ENCODE data around the gene C11orf21. TPM values are rescaled to one million over a fixed set of nuclear protein-coding genes. Genes with fewer than 3 reads are reported as not detected.

The C11orf21 gene
- total RNA-seq, 2 experiments from 2014 or later, result 0.47 to 2.5 TPM

DNA sequence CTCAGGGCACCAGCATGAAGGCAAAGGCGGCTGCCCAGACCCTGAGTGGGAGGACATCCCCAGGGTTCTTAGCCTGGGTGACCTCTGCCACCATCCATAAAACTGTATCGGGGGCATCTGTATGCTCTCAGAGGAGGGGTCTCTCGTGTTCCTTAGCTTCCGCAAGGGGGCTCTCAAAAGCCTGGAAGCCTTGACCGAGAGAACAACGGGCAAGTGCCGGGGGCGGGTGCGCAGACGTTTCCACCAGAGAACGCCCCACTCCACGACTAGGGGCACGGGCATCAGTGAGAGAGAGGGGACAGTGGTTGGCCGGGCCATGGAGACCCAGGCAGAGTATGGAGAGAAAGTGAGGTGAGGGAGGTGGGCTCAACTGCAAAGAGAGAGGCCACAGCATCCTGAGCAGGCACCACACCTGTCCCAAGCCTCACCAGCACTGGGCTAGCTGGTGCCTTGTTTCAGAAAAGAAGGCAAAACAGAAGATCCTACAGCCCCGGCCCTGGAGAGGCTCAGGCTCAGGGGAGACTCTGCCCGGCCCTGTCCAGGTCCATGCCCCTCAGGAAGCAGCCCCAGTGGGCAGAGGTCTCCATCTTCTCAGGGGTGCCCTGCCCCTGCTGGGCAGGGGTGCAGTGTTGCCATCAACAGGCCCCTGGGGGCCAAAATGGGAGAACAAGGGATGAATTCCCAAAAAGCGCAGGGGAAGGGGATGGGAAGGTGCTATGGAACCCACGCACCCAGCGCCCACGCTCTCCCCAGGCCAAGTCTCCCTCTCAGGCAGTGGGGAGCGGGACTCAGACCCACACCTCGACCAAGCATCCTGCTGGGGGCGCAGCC is 6.0 kb upstream of the C11orf21 start:
- POLR2A ChIA-PET, result no interaction called here
- intact Hi-C loops (cut with micrococcal nuclease; ENCODE audit: unreplicated experiment), result loop anchor here (5.0 kb wide), 1 partner anchor 225 kb away; no protein-coding TSS in a partner anchor
- no peaks in the 10 kb centered on the region for H4K20me1 ChIP-seq (ENCODE audit: insufficient read depth, low read length)

DNA sequence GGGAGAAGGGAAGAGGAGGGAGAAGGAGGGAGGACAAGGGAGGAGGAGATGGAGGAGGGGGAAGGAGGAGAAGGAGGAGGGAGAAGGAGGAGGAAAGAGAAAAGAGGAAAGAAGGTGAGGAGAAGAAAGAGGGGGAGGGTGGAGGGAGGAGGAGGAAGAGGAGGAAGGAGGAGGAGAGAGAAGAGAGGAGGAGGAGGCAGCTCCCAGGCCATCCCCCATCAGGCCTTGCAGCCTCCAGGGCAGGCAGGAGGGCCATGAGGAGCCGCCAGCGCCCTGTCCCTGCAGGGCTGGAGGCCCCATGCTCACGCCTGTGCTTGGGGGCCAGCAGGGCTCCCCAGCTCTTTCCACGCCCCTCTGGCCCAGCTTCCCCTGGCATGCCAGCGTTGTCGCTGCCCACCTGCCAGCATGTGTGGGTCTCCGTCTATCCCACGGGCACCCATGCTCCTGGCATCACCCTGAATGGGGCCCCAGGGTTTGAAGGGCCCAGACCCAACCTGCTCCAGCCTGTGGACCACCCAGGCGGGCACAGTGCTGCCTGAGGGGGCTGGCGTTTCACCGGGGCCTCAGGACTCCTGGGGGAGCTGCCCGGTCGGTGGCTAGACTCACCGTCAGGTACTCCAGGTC is 5.3 kb upstream of the C11orf21 start:
- BruUV-seq (replicated peaks), result no TSS peak
- H3K4me1 ChIP-seq (ENCODE audit: insufficient read depth, low read length, poor library complexity, severe bottlenecking), result peaks cover 8% of the 10 kb centered on the region
- TF ChIP-seq, protein P1, sequence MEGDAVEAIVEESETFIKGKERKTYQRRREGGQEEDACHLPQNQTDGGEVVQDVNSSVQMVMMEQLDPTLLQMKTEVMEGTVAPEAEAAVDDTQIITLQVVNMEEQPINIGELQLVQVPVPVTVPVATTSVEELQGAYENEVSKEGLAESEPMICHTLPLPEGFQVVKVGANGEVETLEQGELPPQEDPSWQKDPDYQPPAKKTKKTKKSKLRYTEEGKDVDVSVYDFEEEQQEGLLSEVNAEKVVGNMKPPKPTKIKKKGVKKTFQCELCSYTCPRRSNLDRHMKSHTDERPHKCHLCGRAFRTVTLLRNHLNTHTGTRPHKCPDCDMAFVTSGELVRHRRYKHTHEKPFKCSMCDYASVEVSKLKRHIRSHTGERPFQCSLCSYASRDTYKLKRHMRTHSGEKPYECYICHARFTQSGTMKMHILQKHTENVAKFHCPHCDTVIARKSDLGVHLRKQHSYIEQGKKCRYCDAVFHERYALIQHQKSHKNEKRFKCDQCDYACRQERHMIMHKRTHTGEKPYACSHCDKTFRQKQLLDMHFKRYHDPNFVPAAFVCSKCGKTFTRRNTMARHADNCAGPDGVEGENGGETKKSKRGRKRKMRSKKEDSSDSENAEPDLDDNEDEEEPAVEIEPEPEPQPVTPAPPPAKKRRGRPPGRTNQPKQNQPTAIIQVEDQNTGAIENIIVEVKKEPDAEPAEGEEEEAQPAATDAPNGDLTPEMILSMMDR (conservative IDR thresholded peaks at IDR 0.05; ENCODE audit: low read length), result no peak
- no peak for TF ChIP-seq EZH2phosphoT487 (IDR thresholded peaks at IDR 0.05; ENCODE audit: borderline replicate concordance, low read depth, low read length)
- CTCF ChIA-PET (ENCODE audit: unreplicated experiment), result interaction anchor here (3.3 kb wide), 1 partner anchor 112 kb away, joined by 44 read pairs; no protein-coding TSS in a partner anchor
- H3K4me3 ChIP-seq (ENCODE audit: low read depth, low read length, poor library complexity, severe bottlenecking), result no peak overlapping the region
- H3K36me3 ChIP-seq (ENCODE audit: insufficient read depth, low read length), result no peaks in the 10 kb centered on the region
- H3K9me3 ChIP-seq (ENCODE audit: low read length), result no peaks in the 10 kb centered on the region
- intact Hi-C loops (cut with micrococcal nuclease; ENCODE audit: unreplicated experiment), result loop anchor here (5.0 kb wide), 1 partner anchor 225 kb away; no protein-coding TSS in a partner anchor
- POLR2A ChIA-PET, result interaction anchor here (1.1 to 1.3 kb wide), 2 partner anchors 71 to 112 kb away, joined by 3 to 4 read pairs; no protein-coding TSS in a partner anchor
- H3K9me2 ChIP-seq (ENCODE audit: insufficient read depth, low read length), result no peaks in the 10 kb centered on the region
- no peak for DNase-seq (ENCODE audit: low spot score)
- no peak overlapping the region for H3K4me2 ChIP-seq (ENCODE audit: low read length)
- H3K27ac ChIP-seq (ENCODE audit: low read depth, low read length, poor library complexity, severe bottlenecking), result no peak overlapping the region
- H2AFZ ChIP-seq (ENCODE audit: low read length), result no peak overlapping the region
- H4K20me1 ChIP-seq (ENCODE audit: insufficient read depth, low read length), result no peaks in the 10 kb centered on the region
- H3K79me2 ChIP-seq (ENCODE audit: insufficient read depth, low read depth, low read length), result no peaks in the 10 kb centered on the region

More for the DNA sequence above, 6.0 kb upstream of the C11orf21 start:
- Histone ChIP-seq H3K79me2 (ENCODE audit: insufficient read depth, low read depth, low read length) (no peaks in the 10 kb centered on the region), H3K9me3 (ENCODE audit: low read length) (no peaks in the 10 kb centered on the region), H3K36me3 (ENCODE audit: insufficient read depth, low read length) (no peaks in the 10 kb centered on the region), H3K27ac (ENCODE audit: low read depth, low read length, poor library complexity, severe bottlenecking) (no peak overlapping the region), H3K9me2 (ENCODE audit: insufficient read depth, low read length) (no peaks in the 10 kb centered on the region), H3K4me2 (ENCODE audit: low read length) (no peak overlapping the region), H2AFZ (ENCODE audit: low read length) (no peak overlapping the region), H3K4me3 (ENCODE audit: low read depth, low read length, poor library complexity, severe bottlenecking) (no peak overlapping the region), H3K4me1 (ENCODE audit: insufficient read depth, low read length, poor library complexity, severe bottlenecking) (peaks cover 8% of the 10 kb centered on the region)
- no peak for TF ChIP-seq EZH2phosphoT487 (IDR thresholded peaks at IDR 0.05; ENCODE audit: borderline replicate concordance, low read depth, low read length)
- TF ChIP-seq, protein P1 (conservative IDR thresholded peaks at IDR 0.05; ENCODE audit: low read length), result no peak
- no TSS peak for BruUV-seq (replicated peaks)
- DNase-seq (ENCODE audit: low spot score), result no peak
- CTCF ChIA-PET (ENCODE audit: unreplicated experiment), result interaction anchor here (3.3 kb wide), 1 partner anchor 112 kb away, joined by 44 read pairs; no protein-coding TSS in a partner anchor

Data from OCI-LY7 (cell line).